ENCODE data around the gene IL20RA. TPM values are rescaled to one million over a fixed set of nuclear protein-coding genes. Genes with fewer than 3 reads are reported as not detected.

IL20RA gene
- total RNA-seq, 1 donor from 2014 or later = not detected

- no peak overlapping the region for H3K4me3 Mint-ChIP-seq (ENCODE audit: unreplicated experiment)
- H3K9me3 Mint-ChIP-seq (ENCODE audit: unreplicated experiment) = no peaks in the 10 kb centered on the region
- TF ChIP-seq CTCF (IDR thresholded peaks at IDR 0.05) = no peak
- H3K36me3 Mint-ChIP-seq (ENCODE audit: unreplicated experiment) = no peaks in the 10 kb centered on the region
- no peak for DNase-seq (ENCODE audit: extremely low spot score, unreplicated experiment)
- H3K27me3 Mint-ChIP-seq (ENCODE audit: unreplicated experiment) = peaks cover 39% of the 10 kb centered on the region
- H3K4me1 Mint-ChIP-seq (ENCODE audit: unreplicated experiment) = peaks cover 5% of the 10 kb centered on the region
- no peak overlapping the region for H3K27ac Mint-ChIP-seq (ENCODE audit: unreplicated experiment)
Measured at GRCh38 chr6:137087902-137088301, 43.1 kb upstream of the IL20RA start.

GRCh38 chr6:137086031-137086430 lies 41.3 kb upstream of the IL20RA start:
- H3K4me3 Mint-ChIP-seq (ENCODE audit: unreplicated experiment) = no peak overlapping the region
- H3K4me1 Mint-ChIP-seq (ENCODE audit: unreplicated experiment) = peaks cover 5% of the 10 kb centered on the region
- no peak for TF ChIP-seq CTCF (IDR thresholded peaks at IDR 0.05)
- no peaks in the 10 kb centered on the region for H3K36me3 Mint-ChIP-seq (ENCODE audit: unreplicated experiment)
- H3K9me3 Mint-ChIP-seq (ENCODE audit: unreplicated experiment) = no peaks in the 10 kb centered on the region
- peaks cover 38% of the 10 kb centered on the region for H3K27me3 Mint-ChIP-seq (ENCODE audit: unreplicated experiment)
- DNase-seq (ENCODE audit: extremely low spot score, unreplicated experiment) = no peak
- no peak overlapping the region for H3K27ac Mint-ChIP-seq (ENCODE audit: unreplicated experiment)

- H3K27me3 Mint-ChIP-seq (ENCODE audit: unreplicated experiment) = peaks cover 44% of the 10 kb centered on the region
Measured at GRCh38 chr6:137084865-137085617, 40.3 kb upstream of the IL20RA start.

GRCh38 chr6:137084090-137084489 lies 39.3 kb upstream of the IL20RA start:
- Mint-ChIP-seq H3K27ac (ENCODE audit: unreplicated experiment) (no peak overlapping the region), H3K36me3 (ENCODE audit: unreplicated experiment) (no peaks in the 10 kb centered on the region), H3K9me3 (ENCODE audit: unreplicated experiment) (no peaks in the 10 kb centered on the region), H3K27me3 (ENCODE audit: unreplicated experiment) (peaks cover 51% of the 10 kb centered on the region), H3K4me1 (ENCODE audit: unreplicated experiment) (peaks cover 5% of the 10 kb centered on the region), H3K4me3 (ENCODE audit: unreplicated experiment) (no peak overlapping the region)
- no peak for DNase-seq (ENCODE audit: extremely low spot score, unreplicated experiment)
- TF ChIP-seq CTCF (IDR thresholded peaks at IDR 0.05) = no peak

More at GRCh38 chr6:137084865-137085617, 40.3 kb upstream of the IL20RA start:
- no peak overlapping the region for H3K27ac Mint-ChIP-seq (ENCODE audit: unreplicated experiment)
- no peak for DNase-seq (ENCODE audit: extremely low spot score, unreplicated experiment)
- TF ChIP-seq CTCF (IDR thresholded peaks at IDR 0.05) = no peak
- H3K4me3 Mint-ChIP-seq (ENCODE audit: unreplicated experiment) = no peak overlapping the region
- H3K9me3 Mint-ChIP-seq (ENCODE audit: unreplicated experiment) = no peaks in the 10 kb centered on the region
- H3K4me1 Mint-ChIP-seq (ENCODE audit: unreplicated experiment) = peaks cover 5% of the 10 kb centered on the region
- no peaks in the 10 kb centered on the region for H3K36me3 Mint-ChIP-seq (ENCODE audit: unreplicated experiment)

- no peak overlapping the region for H3K4me3 Mint-ChIP-seq (ENCODE audit: unreplicated experiment)
- peaks cover 52% of the 10 kb centered on the region for H3K27me3 Mint-ChIP-seq (ENCODE audit: unreplicated experiment)
- H3K4me1 Mint-ChIP-seq (ENCODE audit: unreplicated experiment) = peaks cover 5% of the 10 kb centered on the region
- DNase-seq (ENCODE audit: extremely low spot score, unreplicated experiment) = no peak
- no peaks in the 10 kb centered on the region for H3K36me3 Mint-ChIP-seq (ENCODE audit: unreplicated experiment)
- no peak for TF ChIP-seq CTCF (IDR thresholded peaks at IDR 0.05)
- no peak overlapping the region for H3K27ac Mint-ChIP-seq (ENCODE audit: unreplicated experiment)
- H3K9me3 Mint-ChIP-seq (ENCODE audit: unreplicated experiment) = no peaks in the 10 kb centered on the region
Measured at GRCh38 chr6:137081997-137082396, 37.2 kb upstream of the IL20RA start.

Measured in osteocyte (in vitro differentiated cells).